CD8-positive, alpha-beta memory T cell (primary cell): ENCODE data around the gene MYL10. TPM values are rescaled to one million over a fixed set of nuclear protein-coding genes. Genes with fewer than 3 reads are reported as not detected.

ENCODE experiments used
- CTCF ChIA-PET: fragments of 350-600 bp; sonication (Branson Sonifier 250); formaldehyde crosslinking; loops from one replicate; lab custom pipeline; 2021; ENCODE audit warnings: antibody characterized with exemption; lab: Charles Lee
- POLR2A ChIA-PET: fragments of 350-600 bp; sonication (Branson Sonifier 250); formaldehyde crosslinking; loops from one replicate; lab custom pipeline; 2021; ENCODE audit warnings: antibody characterized with exemption; lab: Charles Lee
- DNase-seq, 5 donors: peaks; one replicate each; pipeline versions ENCODE4 v3.0.0 to v3.0.0-alpha.2; 2020 to 2022; ENCODE audit warnings: mixed read lengths in 1 of 5
- H3K27ac ChIP-seq: one replicate; pipeline ENCODE4 v1.7.0; 2013; ENCODE audit warnings: low read depth, mild to moderate bottlenecking, low read length, moderate library complexity
- H3K27me3 ChIP-seq: 2 replicates; pipeline ENCODE4 v1.7.0; 2013; ENCODE audit warnings: low read length, mild to moderate bottlenecking; ENCODE audit not compliant: insufficient read depth, poor library complexity, severe bottlenecking
- H3K36me3 ChIP-seq: 2 replicates; pipeline ENCODE4 v1.7.0; 2013; ENCODE audit warnings: mild to moderate bottlenecking, low read length, moderate library complexity; ENCODE audit not compliant: insufficient read depth
- H3K4me1 ChIP-seq: 2 replicates; pipeline ENCODE4 v1.7.0; 2013; ENCODE audit warnings: mild to moderate bottlenecking, low read length, moderate library complexity; ENCODE audit not compliant: insufficient read depth
- H3K4me3 ChIP-seq: 2 replicates; pipeline ENCODE4 v1.7.0; 2013; ENCODE audit warnings: mild to moderate bottlenecking, low read length
- H3K9me3 ChIP-seq: 2 replicates; pipeline ENCODE4 v1.7.0; 2013; ENCODE audit warnings: mild to moderate bottlenecking, low read length
- H3K27ac Mint-ChIP-seq, 8 donors: one replicate each; pipeline ENCODE4 v1.8.0; 2020 to 2021; ENCODE audit warnings: mixed read lengths in 8 of 8, mild to moderate bottlenecking in 6 of 8, inconsistent platforms in 3 of 8, moderate library complexity in 3 of 8
- H3K27me3 Mint-ChIP-seq, 2 donors: one replicate each; pipeline ENCODE4 v1.8.0; 2020 to 2021; ENCODE audit warnings: mixed read lengths in 2 of 2, mild to moderate bottlenecking in 1 of 2, moderate library complexity in 1 of 2
- H3K36me3 Mint-ChIP-seq, 3 donors: one replicate each; pipeline ENCODE4 v1.8.0; 2020 to 2021; ENCODE audit warnings: mixed read lengths in 3 of 3, inconsistent platforms in 1 of 3, mild to moderate bottlenecking in 1 of 3
- H3K4me1 Mint-ChIP-seq, 3 donors: one replicate each; pipeline ENCODE4 v1.8.0; 2020 to 2021; ENCODE audit warnings: mixed read lengths in 3 of 3, inconsistent platforms in 1 of 3, mild to moderate bottlenecking in 1 of 3
- H3K4me3 Mint-ChIP-seq, 7 donors: one replicate each; pipeline ENCODE4 v1.8.0; 2020 to 2021; ENCODE audit warnings: mixed read lengths in 7 of 7, mild to moderate bottlenecking in 6 of 7, moderate library complexity in 4 of 7, inconsistent platforms in 2 of 7
- H3K9me3 Mint-ChIP-seq, 5 donors: one replicate each; pipeline ENCODE4 v1.8.0; 2020 to 2022; ENCODE audit warnings: mixed read lengths in 5 of 5, mild to moderate bottlenecking in 3 of 5, moderate library complexity in 2 of 5, inconsistent platforms in 1 of 5
- polyA plus RNA-seq: library from polyadenylated mRNA; unstranded; fragments of 300-500 nt; fragmentation: Illumina TruSeq; gene quantifications from one replicate; pipeline ENCODE4 v1.2.3, GENCODE V29; 2021
- total RNA-seq, 2 experiments: library from RNA; stranded (reverse); gene quantifications; one replicate each; pipeline ENCODE4 v1.2.3, GENCODE V29; 2021

Gene MYL10
- total and polyA plus RNA-seq, 3 experiments from 2014 or later: not detected

GRCh38 chr7:101580596-101580995, 48.5 kb downstream of the MYL10 start:
- Mint-ChIP-seq H3K27ac (no peak overlapping the region), H3K4me1 (no peaks in the 10 kb centered on the region), H3K36me3 (peaks cover 0 to 7% (median 1%) of the 10 kb centered on the region in 3 donors), H3K4me3 (no peak overlapping the region), H3K27me3 (peaks cover 18 to 56% of the 10 kb centered on the region in 2 donors), H3K9me3 (peaks cover 0 to 2% (median 0%) of the 10 kb centered on the region in 5 donors)
- POLR2A ChIA-PET: no interaction called here
- H3K4me3 ChIP-seq: no peak overlapping the region
- H3K4me1 ChIP-seq: no peaks in the 10 kb centered on the region
- H3K27ac ChIP-seq: no peak overlapping the region
- H3K9me3 ChIP-seq: no peaks in the 10 kb centered on the region
- no peak for DNase-seq
- H3K27me3 ChIP-seq: no peaks in the 10 kb centered on the region
- H3K36me3 ChIP-seq: no peaks in the 10 kb centered on the region
- CTCF ChIA-PET: no interaction called here

- Mint-ChIP-seq H3K27ac (no peak overlapping the region), H3K27me3 (peaks cover 19 to 66% of the 10 kb centered on the region in 2 donors), H3K4me1 (no peaks in the 10 kb centered on the region), H3K36me3 (peaks cover 0 to 7% (median 1%) of the 10 kb centered on the region in 3 donors), H3K9me3 (peaks cover 0 to 2% (median 0%) of the 10 kb centered on the region in 5 donors), H3K4me3 (no peak overlapping the region)
- Histone ChIP-seq H3K27ac (no peak overlapping the region), H3K27me3 (no peaks in the 10 kb centered on the region), H3K36me3 (no peaks in the 10 kb centered on the region), H3K9me3 (no peaks in the 10 kb centered on the region), H3K4me3 (no peak overlapping the region), H3K4me1 (no peaks in the 10 kb centered on the region)
- no peak for DNase-seq
- ChIA-PET CTCF (no interaction called here), POLR2A (no interaction called here)
These were observed 50.5 kb downstream of the MYL10 start for GRCh38 chr7:101578552-101578951.

- Mint-ChIP-seq H3K27me3 (peaks cover 14 to 54% of the 10 kb centered on the region in 2 donors), H3K27ac (no peak overlapping the region), H3K4me3 (no peak overlapping the region), H3K9me3 (peaks cover 0 to 8% (median 5%) of the 10 kb centered on the region in 5 donors), H3K36me3 (peaks cover 0 to 7% (median 1%) of the 10 kb centered on the region in 3 donors), H3K4me1 (no peaks in the 10 kb centered on the region)
- no peak overlapping the region for H3K4me3 ChIP-seq
- DNase-seq: no peak
- no peaks in the 10 kb centered on the region for H3K4me1 ChIP-seq
- CTCF ChIA-PET: no interaction called here
- H3K27ac ChIP-seq: no peak overlapping the region
- H3K36me3 ChIP-seq: no peaks in the 10 kb centered on the region
- H3K27me3 ChIP-seq: no peaks in the 10 kb centered on the region
- no peaks in the 10 kb centered on the region for H3K9me3 ChIP-seq
- POLR2A ChIA-PET: no interaction called here
These were observed 52.1 kb downstream of the MYL10 start for GRCh38 chr7:101576998-101577397.

GRCh38 chr7:101575721-101576120, 53.4 kb downstream of the MYL10 start:
- no peak overlapping the region for H3K27ac Mint-ChIP-seq

GRCh38 chr7:101575168-101575567, 53.9 kb downstream of the MYL10 start:
- Mint-ChIP-seq H3K4me1 (no peaks in the 10 kb centered on the region), H3K4me3 (no peak overlapping the region), H3K27me3 (peaks cover 13 to 39% of the 10 kb centered on the region in 2 donors), H3K27ac (peak overlapping the region in 1 of 8 donors; percentile 66), H3K36me3 (peaks cover 0 to 7% (median 1%) of the 10 kb centered on the region in 3 donors), H3K9me3 (peaks cover 5 to 12% (median 6%) of the 10 kb centered on the region in 5 donors)
- ChIA-PET CTCF (no interaction called here), POLR2A (no interaction called here)
- no peaks in the 10 kb centered on the region for H3K27me3 ChIP-seq
- H3K9me3 ChIP-seq: no peaks in the 10 kb centered on the region
- no peak for DNase-seq
- no peak overlapping the region for H3K27ac ChIP-seq
- H3K4me3 ChIP-seq: no peak overlapping the region
- H3K36me3 ChIP-seq: no peaks in the 10 kb centered on the region
- H3K4me1 ChIP-seq: no peaks in the 10 kb centered on the region

More at GRCh38 chr7:101575721-101576120, 53.4 kb downstream of the MYL10 start:
- Histone ChIP-seq H3K9me3 (no peaks in the 10 kb centered on the region), H3K27me3 (no peaks in the 10 kb centered on the region), H3K4me1 (no peaks in the 10 kb centered on the region), H3K4me3 (no peak overlapping the region), H3K27ac (no peak overlapping the region), H3K36me3 (no peaks in the 10 kb centered on the region)
- Mint-ChIP-seq H3K36me3 (peaks cover 0 to 7% (median 1%) of the 10 kb centered on the region in 3 donors), H3K9me3 (peaks cover 5 to 9% (median 5%) of the 10 kb centered on the region in 5 donors), H3K4me3 (no peak overlapping the region), H3K27me3 (peaks cover 13 to 44% of the 10 kb centered on the region in 2 donors), H3K4me1 (no peaks in the 10 kb centered on the region)
- POLR2A ChIA-PET: no interaction called here
- DNase-seq: no peak
- CTCF ChIA-PET: no interaction called here

- Histone ChIP-seq H3K36me3 (no peaks in the 10 kb centered on the region), H3K9me3 (no peaks in the 10 kb centered on the region), H3K27me3 (no peaks in the 10 kb centered on the region), H3K27ac (no peak overlapping the region), H3K4me3 (no peak overlapping the region), H3K4me1 (no peaks in the 10 kb centered on the region)
- Mint-ChIP-seq H3K36me3 (peaks cover 0 to 3% (median 0%) of the 10 kb centered on the region in 3 donors), H3K27ac (no peak overlapping the region), H3K9me3 (peaks cover 5 to 15% (median 9%) of the 10 kb centered on the region in 5 donors), H3K27me3 (peaks cover 14 to 35% of the 10 kb centered on the region in 2 donors), H3K4me1 (no peaks in the 10 kb centered on the region), H3K4me3 (no peak overlapping the region)
- CTCF ChIA-PET: no interaction called here
- DNase-seq: no peak
- POLR2A ChIA-PET: no interaction called here
These were observed 56.9 kb downstream of the MYL10 start for GRCh38 chr7:101572156-101572555.

- peaks cover 0 to 10% (median 8%) of the 10 kb centered on the region in 5 donors for H3K9me3 Mint-ChIP-seq
- no peak for DNase-seq
These were observed 61.9 kb downstream of the MYL10 start for GRCh38 chr7:101567230-101567629.

GRCh38 chr7:101565601-101566209, 63.4 kb downstream of the MYL10 start:
- no peaks in the 10 kb centered on the region for H3K27me3 ChIP-seq
- Mint-ChIP-seq H3K27ac (no peak overlapping the region), H3K4me1 (peaks cover 0 to 4% (median 3%) of the 10 kb centered on the region in 3 donors), H3K9me3 (peaks cover 0 to 7% (median 5%) of the 10 kb centered on the region in 5 donors), H3K36me3 (no peaks in the 10 kb centered on the region), H3K4me3 (no peak overlapping the region), H3K27me3 (peaks cover 13 to 41% of the 10 kb centered on the region in 2 donors)
- ChIA-PET CTCF (no interaction called here), POLR2A (no interaction called here)
- H3K36me3 ChIP-seq: no peaks in the 10 kb centered on the region
- H3K4me1 ChIP-seq: no peaks in the 10 kb centered on the region
- no peaks in the 10 kb centered on the region for H3K9me3 ChIP-seq
- DNase-seq: peak in 1 of 5 donors; percentile 39
- H3K27ac ChIP-seq: no peak overlapping the region
- no peak overlapping the region for H3K4me3 ChIP-seq

More at GRCh38 chr7:101567230-101567629, 61.9 kb downstream of the MYL10 start:
- Histone ChIP-seq H3K36me3 (no peaks in the 10 kb centered on the region), H3K27ac (no peak overlapping the region), H3K4me3 (no peak overlapping the region), H3K27me3 (no peaks in the 10 kb centered on the region), H3K9me3 (no peaks in the 10 kb centered on the region), H3K4me1 (no peaks in the 10 kb centered on the region)
- ChIA-PET CTCF (no interaction called here), POLR2A (no interaction called here)
- Mint-ChIP-seq H3K27ac (no peak overlapping the region), H3K4me3 (no peak overlapping the region), H3K36me3 (no peaks in the 10 kb centered on the region), H3K4me1 (peaks cover 0 to 4% (median 3%) of the 10 kb centered on the region in 3 donors), H3K27me3 (peaks cover 10 to 37% of the 10 kb centered on the region in 2 donors)
